ENCODE results near the gene RNF31.

DNA sequence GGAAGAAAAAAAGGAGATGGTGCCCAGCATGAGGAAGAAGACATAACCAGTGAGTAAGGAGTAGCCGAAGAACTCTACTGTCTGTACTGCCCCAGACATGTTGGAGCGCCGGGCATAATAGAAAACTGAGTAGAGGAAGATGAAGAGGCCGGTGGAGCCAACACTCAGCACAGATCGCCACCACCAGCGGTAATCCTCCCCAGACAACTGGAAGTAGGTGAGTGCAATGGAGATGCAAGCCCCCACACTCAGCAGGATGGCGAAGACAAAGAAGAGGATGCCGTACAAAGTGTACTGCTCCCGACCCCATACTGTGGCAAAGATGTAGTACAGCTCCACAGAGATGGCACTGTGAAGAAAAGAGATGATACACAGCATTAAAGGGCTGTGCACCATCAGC lies 42.2 kb downstream of the RNF31 start:
- TF ChIP-seq RFX5 (IDR thresholded peaks at IDR 0.05; ENCODE audit: low read depth, low read length) = no peak
- TF ChIP-seq ZNF12 (CRISPR knock-in tag; IDR thresholded peaks at IDR 0.05) = no peak
- no peak for TF ChIP-seq JUNB (CRISPR knock-in tag; IDR thresholded peaks at IDR 0.05; ENCODE audit: borderline replicate concordance)
- no peak for TF ChIP-seq JUN (CRISPR knock-in tag; IDR thresholded peaks at IDR 0.05)
- TF ChIP-seq, protein P1, sequence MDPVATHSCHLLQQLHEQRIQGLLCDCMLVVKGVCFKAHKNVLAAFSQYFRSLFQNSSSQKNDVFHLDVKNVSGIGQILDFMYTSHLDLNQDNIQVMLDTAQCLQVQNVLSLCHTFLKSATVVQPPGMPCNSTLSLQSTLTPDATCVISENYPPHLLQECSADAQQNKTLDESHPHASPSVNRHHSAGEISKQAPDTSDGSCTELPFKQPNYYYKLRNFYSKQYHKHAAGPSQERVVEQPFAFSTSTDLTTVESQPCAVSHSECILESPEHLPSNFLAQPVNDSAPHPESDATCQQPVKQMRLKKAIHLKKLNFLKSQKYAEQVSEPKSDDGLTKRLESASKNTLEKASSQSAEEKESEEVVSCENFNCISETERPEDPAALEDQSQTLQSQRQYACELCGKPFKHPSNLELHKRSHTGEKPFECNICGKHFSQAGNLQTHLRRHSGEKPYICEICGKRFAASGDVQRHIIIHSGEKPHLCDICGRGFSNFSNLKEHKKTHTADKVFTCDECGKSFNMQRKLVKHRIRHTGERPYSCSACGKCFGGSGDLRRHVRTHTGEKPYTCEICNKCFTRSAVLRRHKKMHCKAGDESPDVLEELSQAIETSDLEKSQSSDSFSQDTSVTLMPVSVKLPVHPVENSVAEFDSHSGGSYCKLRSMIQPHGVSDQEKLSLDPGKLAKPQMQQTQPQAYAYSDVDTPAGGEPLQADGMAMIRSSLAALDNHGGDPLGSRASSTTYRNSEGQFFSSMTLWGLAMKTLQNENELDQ (CRISPR knock-in tag; IDR thresholded peaks at IDR 0.05; ENCODE audit: borderline replicate concordance) = no peak
- TF ChIP-seq EZH2 (conservative IDR thresholded peaks at IDR 0.05; ENCODE audit: low read depth, low read length) = no peak

Data from HepG2 (cell line).